Activated CD4-positive, alpha-beta T cell treated with anti-CD3 and anti-CD28 coated beads, Interleukin-2, amount 50 U/mL, for 4 hours (primary cell): ENCODE results near the gene EXO1.

Experiments used
- DNase-seq, 2 experiments: peaks; one replicate each; pipeline ENCODE4 v3.0.0-alpha.2; 2020

The EXO1 gene

DNA sequence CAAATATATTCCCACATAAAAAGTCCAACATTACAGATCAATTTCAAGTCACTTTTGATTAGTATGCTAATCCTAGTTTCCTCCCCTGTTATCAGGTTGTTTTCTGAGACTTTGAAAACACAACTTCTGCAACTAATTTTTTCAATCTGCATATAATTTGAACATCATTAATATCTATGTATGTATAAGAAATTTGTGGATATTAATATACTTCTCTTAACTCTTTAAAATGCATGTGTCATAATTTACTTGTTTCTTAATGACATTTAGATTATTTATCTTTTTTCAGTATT, 48.6 kb downstream of the EXO1 start:
- no peak for DNase-seq

DNA sequence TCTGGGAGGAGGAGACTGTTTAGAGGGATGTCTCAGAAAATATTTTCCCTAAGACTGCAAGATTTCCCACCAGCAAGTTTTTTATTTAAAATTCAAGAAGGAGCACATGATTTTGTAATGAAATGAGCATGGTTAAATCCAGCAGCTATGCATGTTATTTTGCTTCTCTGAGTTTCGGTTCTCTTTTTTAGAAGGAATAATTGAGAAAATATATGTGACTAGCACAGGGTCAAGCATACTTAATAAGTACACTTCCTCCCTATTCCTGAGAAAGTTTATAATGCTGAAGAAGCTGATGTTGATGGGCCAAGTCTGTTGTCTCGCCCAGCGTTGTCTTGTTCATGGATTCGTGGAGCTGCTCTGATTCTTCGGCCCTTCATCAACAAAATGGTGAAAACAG, 51.2 kb downstream of the EXO1 start:
- DNase-seq = no peak

DNA sequence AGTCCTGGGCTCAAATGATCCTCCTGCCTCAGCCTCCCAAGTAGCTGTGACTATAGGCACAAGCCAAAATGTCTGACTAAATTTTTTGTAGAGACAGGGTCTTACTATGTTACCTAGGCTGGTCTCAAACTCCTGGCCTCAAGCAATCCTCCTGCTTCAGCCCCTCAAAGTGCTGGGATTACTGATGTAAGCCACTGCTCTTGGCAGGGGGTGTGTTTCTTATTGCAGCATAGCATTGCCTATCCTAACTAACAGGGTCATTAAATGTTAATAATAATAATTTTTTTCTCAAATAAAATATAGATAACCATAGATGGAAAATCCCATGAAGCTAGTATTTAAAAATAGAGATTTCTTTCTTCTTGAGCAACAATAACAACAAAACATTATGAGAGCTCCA, 52.4 kb downstream of the EXO1 start:
- no peak for DNase-seq

DNA sequence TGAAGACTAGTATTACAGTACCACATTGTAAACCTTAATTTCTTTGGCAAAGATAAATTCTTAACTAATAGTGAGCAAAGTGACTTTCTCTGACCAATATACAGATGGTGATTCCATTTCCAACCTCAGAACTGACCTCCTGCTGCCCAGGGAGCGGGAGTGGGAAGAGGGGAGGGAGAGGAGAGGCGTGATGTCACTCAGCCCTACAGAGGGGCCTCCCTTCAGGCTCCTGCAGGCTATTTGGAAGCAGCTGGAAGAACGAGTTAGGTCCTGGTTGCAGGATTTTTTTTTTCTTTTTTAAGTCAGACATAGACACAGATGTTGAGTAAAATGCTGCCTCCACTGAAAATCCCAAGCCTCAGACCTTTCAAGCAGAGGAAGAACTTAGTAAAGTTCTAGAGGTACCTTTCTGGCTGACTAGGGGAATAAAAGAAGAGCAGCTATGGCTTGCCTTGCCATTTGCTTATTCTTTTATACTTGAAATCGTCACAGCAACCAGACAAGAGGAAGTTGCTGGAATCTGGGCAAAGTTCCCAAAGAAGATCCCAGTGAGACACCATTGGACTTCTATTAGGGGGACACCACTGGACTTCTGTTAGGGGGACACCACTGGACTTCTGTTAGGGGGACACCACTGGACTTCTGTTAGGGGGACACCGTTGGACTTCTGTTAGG, 54.5 kb downstream of the EXO1 start:
- DNase-seq = no peak

DNA sequence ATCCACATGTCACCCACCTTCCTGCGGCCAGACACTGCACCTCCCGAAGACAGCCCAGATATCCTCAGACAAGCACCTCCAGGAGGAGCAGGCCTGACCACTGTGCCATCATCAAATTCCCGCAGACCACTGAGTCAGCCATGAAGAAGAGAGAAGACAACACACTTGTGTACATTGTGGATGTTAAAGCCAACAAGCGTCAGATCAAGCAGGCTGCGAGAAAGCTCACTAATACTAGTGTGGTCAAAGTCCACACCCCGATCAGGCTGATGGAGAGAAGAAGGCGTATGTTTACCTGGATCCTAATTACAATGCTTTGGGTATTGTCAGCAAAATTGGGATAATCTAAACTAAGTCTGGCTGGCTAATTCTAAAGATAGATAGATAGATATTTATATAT, 68.2 kb downstream of the EXO1 start:
- no peak for DNase-seq

DNA sequence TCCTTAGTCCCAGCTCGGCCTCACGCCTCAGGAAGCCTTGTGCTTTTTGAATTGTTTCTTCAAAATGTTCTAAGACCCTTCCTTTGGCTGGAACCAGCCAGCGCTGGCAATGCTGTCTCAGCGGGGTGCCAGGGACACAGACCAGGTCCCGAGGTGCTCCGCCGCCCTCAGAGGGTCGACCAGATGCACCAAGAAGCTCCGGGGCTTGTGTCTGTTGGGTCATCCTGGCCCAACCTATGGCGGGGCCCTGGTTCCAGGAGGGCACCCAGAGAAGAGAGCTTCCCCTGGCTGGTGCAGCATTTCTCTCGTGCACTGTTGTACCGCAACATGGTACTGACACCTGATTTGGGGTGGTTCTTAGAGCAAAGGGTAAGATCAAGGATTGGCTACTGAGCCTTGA, 69.5 kb downstream of the EXO1 start:
- DNase-seq = no peak

DNA sequence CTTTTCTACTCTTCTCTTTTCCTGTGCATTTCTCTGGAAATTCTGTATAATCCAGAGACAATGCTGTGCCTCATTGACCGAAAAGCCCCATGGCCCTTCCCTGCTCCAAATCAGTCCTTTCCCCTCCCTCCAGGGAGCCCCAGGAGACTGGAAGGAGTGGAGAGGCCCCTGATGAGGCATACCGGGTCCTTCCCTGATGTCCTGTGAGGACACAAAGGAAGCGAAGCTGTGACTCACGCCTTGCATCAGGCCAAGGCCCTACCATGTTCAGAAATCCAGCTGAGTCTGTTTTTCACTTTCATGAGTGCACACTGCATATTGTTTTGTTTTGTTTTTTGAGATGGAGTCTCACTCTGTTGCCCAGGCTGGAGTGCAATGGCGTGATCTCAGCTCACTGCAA, 70.9 kb downstream of the EXO1 start:
- no peak for DNase-seq

DNA sequence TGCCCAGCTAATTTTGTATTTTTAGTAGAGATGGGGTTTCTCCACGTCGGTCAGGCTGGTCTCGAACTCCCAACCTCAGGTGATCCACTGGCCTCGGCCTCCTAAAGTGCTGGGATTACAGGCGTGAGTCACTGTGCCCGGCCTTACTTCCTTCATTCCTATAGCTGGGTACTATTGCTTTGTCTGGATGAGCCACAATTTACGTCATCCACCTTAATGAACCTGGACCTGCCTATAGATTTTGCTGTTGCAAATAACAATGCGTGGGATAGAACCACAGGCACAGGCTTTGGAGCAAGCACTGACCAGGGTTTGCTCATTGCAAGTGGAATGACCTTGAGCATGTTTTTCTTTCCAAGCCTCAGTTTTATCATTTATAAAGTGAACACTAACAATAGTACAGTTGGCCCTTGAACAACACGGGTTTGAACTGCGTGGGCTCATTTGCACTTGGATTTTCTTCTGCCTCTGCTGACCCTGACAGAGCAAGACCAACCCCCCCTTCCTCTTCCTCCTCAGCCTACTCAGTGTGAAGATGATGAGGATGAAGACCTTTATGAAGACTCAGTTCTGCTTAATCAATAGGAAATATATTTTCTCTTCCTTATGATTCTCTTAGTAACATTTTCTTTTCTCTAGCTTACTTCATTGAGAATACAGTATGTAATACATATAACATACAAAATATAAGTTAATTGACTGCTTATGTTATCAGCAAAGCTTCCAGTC, 76.2 kb downstream of the EXO1 start:
- DNase-seq = no peak

DNA sequence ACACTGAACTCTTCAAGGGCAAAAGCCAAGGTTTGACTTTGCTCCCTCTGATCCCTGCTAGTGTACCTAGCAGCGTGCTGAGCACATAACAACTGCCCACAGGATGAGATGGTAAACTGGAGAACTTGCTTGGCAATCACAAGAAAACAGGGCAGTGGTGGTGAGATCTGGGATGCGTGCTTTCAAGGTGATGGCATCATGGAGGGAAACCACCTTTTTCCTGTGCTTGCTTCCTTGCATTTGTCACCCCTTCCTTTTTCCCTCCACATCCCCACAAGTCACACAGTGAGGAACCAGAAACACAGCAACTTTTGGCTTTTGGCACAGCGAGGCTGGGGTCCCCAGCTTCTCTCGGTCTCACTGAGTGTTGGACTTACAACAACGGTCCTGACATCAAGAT, 78.1 kb downstream of the EXO1 start:
- DNase-seq = no peak

DNA sequence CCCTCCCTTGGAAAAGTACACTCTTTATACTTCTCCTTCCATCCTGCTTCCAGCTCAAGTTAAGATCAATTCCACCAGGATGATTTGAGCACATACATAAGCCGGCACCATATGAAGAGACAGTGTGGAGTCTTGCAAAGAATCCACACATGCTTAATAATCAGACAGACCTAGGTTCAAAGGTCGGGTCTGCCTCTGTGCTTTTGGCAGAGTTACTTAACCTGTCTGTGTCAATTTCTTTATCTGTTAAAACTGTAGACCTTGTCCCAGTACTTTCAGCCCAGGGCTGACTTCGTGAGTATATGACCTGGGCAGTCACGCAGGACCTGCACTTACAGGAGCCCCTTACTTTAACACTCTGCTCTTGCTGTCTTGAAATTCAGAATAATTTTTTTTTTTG, 79.3 kb downstream of the EXO1 start:
- no peak for DNase-seq

DNA sequence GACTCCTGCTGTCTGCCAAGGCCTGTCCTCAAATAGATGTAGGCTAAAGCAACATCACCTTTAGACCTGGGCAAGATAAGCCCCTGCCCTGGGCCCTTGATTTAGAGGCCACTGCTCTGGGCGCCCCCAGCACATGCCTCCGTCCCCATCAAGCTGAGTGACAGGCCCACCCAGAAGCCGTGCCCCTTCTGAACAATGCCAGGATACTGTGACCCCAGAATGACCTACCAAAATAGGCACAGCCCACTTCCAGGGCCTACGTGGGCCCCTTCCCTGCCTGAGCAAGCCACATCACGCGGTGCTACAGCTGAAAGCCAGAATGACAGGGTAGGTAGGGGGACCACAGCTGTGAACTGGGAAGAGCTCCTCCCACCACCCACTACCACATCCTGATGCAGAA, 84.8 kb downstream of the EXO1 start:
- DNase-seq = no peak

DNA sequence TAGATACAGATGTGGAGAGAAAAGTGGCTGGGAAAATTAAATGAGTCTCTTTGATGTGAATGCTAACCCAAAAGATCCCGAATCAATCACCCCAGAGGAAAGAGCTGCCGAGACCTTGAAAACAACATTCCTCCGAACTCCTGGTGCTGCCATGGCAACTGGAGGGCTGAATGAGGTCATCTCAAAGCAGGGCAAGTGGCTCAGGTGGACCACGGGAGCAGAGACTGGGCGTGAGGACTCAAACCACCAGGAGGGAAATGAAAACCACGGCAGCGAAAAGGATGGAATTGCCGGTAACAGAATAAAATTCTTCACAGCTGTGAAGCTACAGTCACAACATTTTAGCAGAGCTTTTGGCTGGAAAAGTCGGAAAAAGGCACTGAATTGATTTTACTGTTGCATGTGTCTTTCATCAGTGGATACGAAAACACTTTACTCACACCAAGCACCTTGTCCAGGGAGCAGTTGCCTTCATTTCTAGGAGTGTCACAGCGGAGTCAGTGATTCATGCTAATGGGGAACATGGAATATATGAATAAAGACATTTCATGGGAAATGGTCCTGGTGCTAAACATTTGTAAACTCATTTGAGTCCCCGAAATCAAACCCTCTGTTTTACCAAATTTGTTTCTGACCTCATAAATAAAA, 86.3 kb downstream of the EXO1 start:
- no peak for DNase-seq

DNA sequence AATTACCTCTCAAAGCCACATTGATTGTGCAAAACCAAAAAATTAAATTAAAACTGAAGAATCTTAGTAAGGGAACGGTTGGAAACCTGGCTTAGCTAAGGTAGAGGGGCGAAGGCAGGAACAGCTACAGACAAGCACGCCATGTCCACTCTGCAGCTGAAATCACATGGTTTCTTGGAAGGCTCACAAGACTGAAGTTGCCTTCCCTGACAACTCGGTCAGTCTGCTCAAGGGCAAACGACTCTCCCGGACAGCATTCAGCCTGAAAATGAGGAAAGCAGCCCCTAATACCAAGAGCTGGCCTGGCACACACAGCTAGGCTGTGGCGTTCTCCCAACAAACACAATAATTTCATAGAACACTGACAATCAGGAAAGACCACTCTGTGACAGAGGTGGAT, 86.9 kb downstream of the EXO1 start:
- DNase-seq = no peak
